Measurements from ENCODE around the gene TPT1. TPM values are rescaled to one million over a fixed set of nuclear protein-coding genes. Genes with fewer than 3 reads are reported as not detected.

The TPT1 gene
- total and polyA plus RNA-seq, 9 of the 15 experiments (the other 6 are each of a cell fraction or from before 2014, with no cell fraction given), result 602 to 2,508 (median 1,784) TPM

GRCh38 chr13:45331692-45332035, 9.3 kb downstream of the TPT1 start (continued):
- TF ChIP-seq MAX (CRISPR knock-in tag; IDR thresholded peaks at IDR 0.05) (no peak), ZFP36 (IDR thresholded peaks at IDR 0.05; ENCODE audit: low read depth, low read length, partially characterized antibody) (no peak)

GRCh38 chr13:45331123-45331619, 9.8 kb downstream of the TPT1 start:
- Histone ChIP-seq H3K36me3 (ENCODE audit: control insufficient read depth, insufficient read depth, low read length) (peaks cover 20% of the 10 kb centered on the region; the same call in 2 of the 3 replicates), H3K4me3 (no peak overlapping the region), H3K9ac (ENCODE audit: insufficient read depth in 1 of 2, low read depth in 2 of 2, low read length in 2 of 2) (no peak overlapping the region), H3K27me3 (ENCODE audit: control insufficient read depth in 2 of 2, insufficient read depth in 2 of 2, low read length in 2 of 2) (no peaks in the 10 kb centered on the region), H4K20me1 (replicated peaks; ENCODE audit: control insufficient read depth, insufficient read depth, low read length) (peaks cover 15% of the 10 kb centered on the region), H3K9me3 (replicated peaks; ENCODE audit: control insufficient read depth, insufficient read depth, low read depth, low read length) (no peaks in the 10 kb centered on the region), H3K79me2 (ENCODE audit: control insufficient read depth, insufficient read depth, low read length) (peaks cover 6% of the 10 kb centered on the region; the same call in 2 of the 3 replicates), H3K27ac (ENCODE audit: extremely low read depth, low read depth, low read length) (no peak overlapping the region), H3K4me2 (ENCODE audit: insufficient read depth, low read length) (no peak overlapping the region), H2AFZ (ENCODE audit: low read depth, low read length) (no peak overlapping the region), H3K9me1 (ENCODE audit: control insufficient read depth, insufficient read depth, low read length) (no peaks in the 10 kb centered on the region), H3K4me1 (replicated peaks in 1 of 2; ENCODE audit: control insufficient read depth in 2 of 2, insufficient read depth in 2 of 2, low read length in 2 of 2) (peaks cover 13 to 18% of the 10 kb centered on the region in 2 experiments)
- in situ Hi-C loops (cut with MboI) (no loop called here), intact Hi-C loops (cut with micrococcal nuclease) (no loop called here)
- FAIRE-seq (no peak), DNase-seq (ENCODE audit: extremely low read depth in 1 of 4, low spot score in 3 of 4) (no peak), ATAC-seq (no peak)
- BruUV-seq (replicated peaks), result no TSS peak
- ChIA-PET CTCF (ENCODE audit: low intra/inter-chr PET ratio) (no interaction called here), POLR2A (interaction anchor here (0.7 to 4.1 kb wide), 4 partner anchors 8 to 289 kb away, joined by 4 to 27 read pairs (median 6); partner anchors contain the start of gene TPT1)
- 0% methylated on average over 1 of the region's 1 CpG for WGBS (ENCODE audit: insufficient coverage, low coverage, missing lambda C conversion rate)
- TF ChIP-seq KDM5B (IDR thresholded peaks at IDR 0.05; ENCODE audit: insufficient replicate concordance, low read depth, low read length) (peak; percentile 26), FOXK2 (conservative IDR thresholded peaks at IDR 0.05 in 1 of 2, IDR thresholded peaks at IDR 0.05 in 1 of 2; ENCODE audit: low read depth in 2 of 2) (no peak), POLR2AphosphoS2 (IDR thresholded peaks at IDR 0.05; ENCODE audit: low read length) (0 out of 2 replicates have a peak, but pooled peaks have one; percentile 64), ZNF740 (CRISPR knock-in tag; IDR thresholded peaks at IDR 0.05) (no peak), ZNF740 (tag; IDR thresholded peaks at IDR 0.05) (no peak), GABPA (tag; conservative IDR thresholded peaks at IDR 0.05; ENCODE audit: low read depth) (no peak), TCF7L2 (IDR thresholded peaks at IDR 0.05; ENCODE audit: low read depth, low read length) (no peak), PATZ1 (CRISPR knock-in tag; IDR thresholded peaks at IDR 0.05; ENCODE audit: borderline replicate concordance) (no peak), PHB2 (IDR thresholded peaks at IDR 0.05; ENCODE audit: low read depth) (no peak), ZNF764 (CRISPR knock-in tag; IDR thresholded peaks at IDR 0.05; ENCODE audit: low read depth) (no peak), HNRNPLL (IDR thresholded peaks at IDR 0.05; ENCODE audit: low read depth, low read length, poor library complexity, severe bottlenecking) (no peak), MYNN (IDR thresholded peaks at IDR 0.05) (0 out of 2 replicates have a peak, but pooled peaks have one; percentile 19), MYNN (CRISPR knock-in tag; IDR thresholded peaks at IDR 0.05) (no peak), ZZZ3 (IDR thresholded peaks at IDR 0.05) (no peak), CBX5 (IDR thresholded peaks at IDR 0.05; ENCODE audit: borderline replicate concordance, low read depth) (no peak), POLR2A (conservative IDR thresholded peaks at IDR 0.05) (peak; percentile 35; the same call in 1 of the 2 replicates), ZNF212 (CRISPR knock-in tag; IDR thresholded peaks at IDR 0.05) (no peak)
